ENCODE results near the gene SH3BGR.

Gene SH3BGR

GRCh38 chr21:39555911-39556590, 104.3 kb downstream of the SH3BGR start:
- DNase-seq: no peak

DNA sequence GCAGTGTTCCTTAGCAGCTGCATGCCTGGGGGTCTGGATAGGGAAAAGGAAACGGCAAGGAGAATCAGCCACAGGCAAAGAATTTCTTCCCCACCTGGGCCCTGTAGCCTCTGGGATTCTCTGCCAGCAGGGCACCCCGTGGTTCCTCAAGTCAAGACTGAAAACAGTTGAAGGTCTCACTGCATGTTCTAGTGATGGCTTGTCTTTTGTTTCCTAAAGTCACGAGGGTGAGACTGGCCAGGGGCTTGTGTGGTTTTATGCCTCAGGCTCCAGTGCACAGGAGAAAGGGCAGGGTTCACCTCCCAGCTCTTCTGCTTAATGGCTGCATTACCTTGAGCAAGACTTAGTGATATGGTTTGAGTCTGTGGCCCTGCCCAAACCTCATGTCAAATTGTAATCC, 107.7 kb downstream of the SH3BGR start:
- no peak for DNase-seq

GRCh38 chr21:39561140-39561539, 109.4 kb downstream of the SH3BGR start:
- DNase-seq: no peak

- no peak for DNase-seq
These were observed 111.3 kb downstream of the SH3BGR start for GRCh38 chr21:39562791-39563770.

DNA sequence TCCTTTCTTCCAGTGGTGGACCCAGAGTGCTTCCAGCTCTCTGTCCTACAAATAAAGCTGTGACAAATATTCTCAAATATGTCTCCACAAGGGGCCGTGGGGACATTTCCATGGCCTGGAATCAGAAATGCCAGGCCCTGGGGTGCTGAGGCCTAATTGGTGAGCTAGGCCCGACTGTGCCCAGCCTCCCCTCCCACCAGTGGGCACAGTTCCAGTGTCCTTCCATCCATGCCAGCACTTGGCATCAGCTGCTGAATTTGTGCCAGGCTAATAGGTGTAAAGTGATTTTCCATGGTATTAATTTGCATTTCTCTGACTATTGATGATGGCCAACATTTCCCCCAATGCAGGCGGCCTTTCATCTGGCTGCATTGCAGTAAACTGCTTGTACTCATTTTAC, 112.4 kb downstream of the SH3BGR start:
- DNase-seq: no peak
